ENCODE measurements around the gene CSTF3.

- no peak for TF ChIP-seq CTCF (IDR thresholded peaks at IDR 0.05; ENCODE audit: insufficient read depth, low read depth, low read length)
- TF ChIP-seq EZH2 (IDR thresholded peaks at IDR 0.05; ENCODE audit: insufficient read depth, low read length) = no peak
Observed at GRCh38 chr11:33083918-33084317, 77.4 kb downstream of the CSTF3 start.
